Esophagus muscularis mucosa (tissue), 3 donors: ENCODE measurements around the gene MNDA.

ENCODE experiments used
- POLR2A ChIP-seq: fragments of 450-650 bp; IDR thresholded peaks from one replicate; pipeline ENCODE4 v1.6.1; 2017; ENCODE audit warnings: antibody characterized with exemption, moderate library complexity, mild to moderate bottlenecking, low read depth
- POLR2AphosphoS5 ChIP-seq, 2 donors: sonication (generic); formaldehyde crosslinking; IDR thresholded peaks; one replicate each; pipeline ENCODE4 v1.6.1; 2017; ENCODE audit warnings: antibody characterized with exemption in 2 of 2
- TF ChIP-seq, protein P1 (sequence below), 3 experiments: fragments of 200-600 bp in 2 of 3; fragments of 450-650 bp in 1 of 3; sonication (generic) in 2 of 3; IDR thresholded peaks; one replicate each; pipeline ENCODE4 v1.5.1; 2017 to 2019; ENCODE audit warnings: antibody characterized with exemption in 3 of 3, mild to moderate bottlenecking in 2 of 3, moderate library complexity in 1 of 3

- TF ChIP-seq, protein P1, sequence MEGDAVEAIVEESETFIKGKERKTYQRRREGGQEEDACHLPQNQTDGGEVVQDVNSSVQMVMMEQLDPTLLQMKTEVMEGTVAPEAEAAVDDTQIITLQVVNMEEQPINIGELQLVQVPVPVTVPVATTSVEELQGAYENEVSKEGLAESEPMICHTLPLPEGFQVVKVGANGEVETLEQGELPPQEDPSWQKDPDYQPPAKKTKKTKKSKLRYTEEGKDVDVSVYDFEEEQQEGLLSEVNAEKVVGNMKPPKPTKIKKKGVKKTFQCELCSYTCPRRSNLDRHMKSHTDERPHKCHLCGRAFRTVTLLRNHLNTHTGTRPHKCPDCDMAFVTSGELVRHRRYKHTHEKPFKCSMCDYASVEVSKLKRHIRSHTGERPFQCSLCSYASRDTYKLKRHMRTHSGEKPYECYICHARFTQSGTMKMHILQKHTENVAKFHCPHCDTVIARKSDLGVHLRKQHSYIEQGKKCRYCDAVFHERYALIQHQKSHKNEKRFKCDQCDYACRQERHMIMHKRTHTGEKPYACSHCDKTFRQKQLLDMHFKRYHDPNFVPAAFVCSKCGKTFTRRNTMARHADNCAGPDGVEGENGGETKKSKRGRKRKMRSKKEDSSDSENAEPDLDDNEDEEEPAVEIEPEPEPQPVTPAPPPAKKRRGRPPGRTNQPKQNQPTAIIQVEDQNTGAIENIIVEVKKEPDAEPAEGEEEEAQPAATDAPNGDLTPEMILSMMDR (IDR thresholded peaks at IDR 0.05), result no peak
- TF ChIP-seq POLR2A (no peak), POLR2AphosphoS5 (IDR thresholded peaks at IDR 0.05) (no peak)
These were observed 67.6 kb downstream of the MNDA start for GRCh38 chr1:158898722-158899121.
